MCF 10A (cell line): ENCODE results near the gene CPED1. TPM values are rescaled to one million over a fixed set of nuclear protein-coding genes. Genes with fewer than 3 reads are reported as not detected.

Experiments used
- BruUV-seq: library from RNA; stranded (reverse); fragments of 400-500 nt; replicated peaks from 2 replicates; lab custom pipeline; 2021; lab: Mats Ljungman, UMichigan
- CTCF ChIA-PET: fragments of 300-600 bp; sonication (Branson Sonifier 250); formaldehyde crosslinking; extraction: SDS; loops from one replicate; lab custom pipeline; 2021; ENCODE audit warnings: antibody characterized with exemption, inconsistent platforms; lab: Yijun Ruan, JAX
- POLR2A ChIA-PET: fragments of 300-600, 350-650 bp; sonication (Branson Sonifier 250); formaldehyde crosslinking; extraction: SDS; loops from one replicate; lab custom pipeline; 2020; ENCODE audit warnings: antibody characterized with exemption, inconsistent platforms; lab: Yijun Ruan, JAX
- DNase-seq: peaks from one replicate; pipeline ENCODE4 v3.0.0-alpha.2; 2018; ENCODE audit not compliant: unreplicated experiment
- H3K27ac Mint-ChIP-seq: one replicate; pipeline ENCODE4 v1.8.0; 2022; ENCODE audit warnings: mild to moderate bottlenecking, low read depth, mixed read lengths; ENCODE audit not compliant: unreplicated experiment
- H3K27me3 Mint-ChIP-seq: one replicate; pipeline ENCODE4 v1.8.0; 2022; ENCODE audit warnings: mixed read lengths; ENCODE audit not compliant: insufficient read depth, unreplicated experiment
- H3K36me3 Mint-ChIP-seq: one replicate; pipeline ENCODE4 v1.8.0; 2022; ENCODE audit warnings: mild to moderate bottlenecking, moderate library complexity, mixed read lengths; ENCODE audit not compliant: insufficient read depth, unreplicated experiment
- H3K4me1 Mint-ChIP-seq: one replicate; pipeline ENCODE4 v1.8.0; 2022; ENCODE audit warnings: mixed read lengths; ENCODE audit not compliant: insufficient read depth, unreplicated experiment
- H3K4me3 Mint-ChIP-seq: one replicate; pipeline ENCODE4 v1.8.0; 2022; ENCODE audit warnings: mild to moderate bottlenecking, moderate library complexity, mixed read lengths; ENCODE audit not compliant: unreplicated experiment
- H3K9me3 Mint-ChIP-seq: one replicate; pipeline ENCODE4 v1.8.0; 2022; ENCODE audit warnings: mixed read lengths; ENCODE audit not compliant: unreplicated experiment
- intact Hi-C: fragments of 100-400 bp; cut with micrococcal nuclease; formaldehyde crosslinking; loops from 2 replicates; pipeline ENCODE4 v1.14.1; 2022
- total RNA-seq: library from RNA; stranded (reverse); gene quantifications from 2 replicates; pipeline ENCODE4 v1.2.3, GENCODE V29; 2022
- TF ChIP-seq, protein P1 (sequence below): fragments of 200-600 bp; IDR thresholded peaks from one replicate; pipeline ENCODE4 v1.8.0; 2022; ENCODE audit warnings: antibody characterized with exemption, mild to moderate bottlenecking; ENCODE audit not compliant: unreplicated experiment

The CPED1 gene
- total RNA-seq, 1 experiment from 2014 or later = not detected

DNA sequence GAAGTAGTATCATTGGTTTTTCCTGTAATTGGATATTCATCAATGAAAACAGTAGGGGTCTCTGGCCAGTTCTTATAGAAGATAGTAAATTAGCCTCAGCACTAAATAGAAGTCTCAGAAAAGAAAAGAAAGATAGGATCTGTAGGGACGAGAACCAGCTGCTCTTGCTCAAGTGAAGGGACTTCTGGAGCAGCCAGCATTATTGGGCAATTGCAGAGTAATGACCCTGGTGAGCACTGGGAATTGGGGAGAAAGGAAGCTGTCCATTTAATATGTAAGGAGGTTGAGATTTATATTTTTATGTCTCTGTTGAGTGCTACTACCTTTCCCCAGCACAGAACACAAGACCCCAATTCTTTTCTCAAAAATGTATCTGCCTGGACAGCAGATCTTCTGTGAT lies 279.1 kb downstream of the CPED1 start:
- TF ChIP-seq, protein P1, sequence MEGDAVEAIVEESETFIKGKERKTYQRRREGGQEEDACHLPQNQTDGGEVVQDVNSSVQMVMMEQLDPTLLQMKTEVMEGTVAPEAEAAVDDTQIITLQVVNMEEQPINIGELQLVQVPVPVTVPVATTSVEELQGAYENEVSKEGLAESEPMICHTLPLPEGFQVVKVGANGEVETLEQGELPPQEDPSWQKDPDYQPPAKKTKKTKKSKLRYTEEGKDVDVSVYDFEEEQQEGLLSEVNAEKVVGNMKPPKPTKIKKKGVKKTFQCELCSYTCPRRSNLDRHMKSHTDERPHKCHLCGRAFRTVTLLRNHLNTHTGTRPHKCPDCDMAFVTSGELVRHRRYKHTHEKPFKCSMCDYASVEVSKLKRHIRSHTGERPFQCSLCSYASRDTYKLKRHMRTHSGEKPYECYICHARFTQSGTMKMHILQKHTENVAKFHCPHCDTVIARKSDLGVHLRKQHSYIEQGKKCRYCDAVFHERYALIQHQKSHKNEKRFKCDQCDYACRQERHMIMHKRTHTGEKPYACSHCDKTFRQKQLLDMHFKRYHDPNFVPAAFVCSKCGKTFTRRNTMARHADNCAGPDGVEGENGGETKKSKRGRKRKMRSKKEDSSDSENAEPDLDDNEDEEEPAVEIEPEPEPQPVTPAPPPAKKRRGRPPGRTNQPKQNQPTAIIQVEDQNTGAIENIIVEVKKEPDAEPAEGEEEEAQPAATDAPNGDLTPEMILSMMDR = no peak
- no peak overlapping the region for H3K4me3 Mint-ChIP-seq
- DNase-seq = no peak
- no TSS peak for BruUV-seq
- no peaks in the 10 kb centered on the region for H3K9me3 Mint-ChIP-seq
- H3K27ac Mint-ChIP-seq = no peak overlapping the region
- H3K27me3 Mint-ChIP-seq = peaks cover 21% of the 10 kb centered on the region
- no peaks in the 10 kb centered on the region for H3K36me3 Mint-ChIP-seq
- ChIA-PET CTCF (no interaction called here), POLR2A (no interaction called here)
- intact Hi-C loops = no loop called here
- no peaks in the 10 kb centered on the region for H3K4me1 Mint-ChIP-seq

- no peaks in the 10 kb centered on the region for H3K4me1 Mint-ChIP-seq
- H3K9me3 Mint-ChIP-seq = no peaks in the 10 kb centered on the region
- DNase-seq = no peak
- ChIA-PET POLR2A (no interaction called here), CTCF (no interaction called here)
- H3K36me3 Mint-ChIP-seq = no peaks in the 10 kb centered on the region
- peaks cover 16% of the 10 kb centered on the region for H3K27me3 Mint-ChIP-seq
- no peak overlapping the region for H3K4me3 Mint-ChIP-seq
- no peak overlapping the region for H3K27ac Mint-ChIP-seq
- TF ChIP-seq, protein P1 = no peak
- intact Hi-C loops = no loop called here
- BruUV-seq = no TSS peak
Observed at GRCh38 chr7:121269798-121270197, 281.3 kb downstream of the CPED1 start.

DNA sequence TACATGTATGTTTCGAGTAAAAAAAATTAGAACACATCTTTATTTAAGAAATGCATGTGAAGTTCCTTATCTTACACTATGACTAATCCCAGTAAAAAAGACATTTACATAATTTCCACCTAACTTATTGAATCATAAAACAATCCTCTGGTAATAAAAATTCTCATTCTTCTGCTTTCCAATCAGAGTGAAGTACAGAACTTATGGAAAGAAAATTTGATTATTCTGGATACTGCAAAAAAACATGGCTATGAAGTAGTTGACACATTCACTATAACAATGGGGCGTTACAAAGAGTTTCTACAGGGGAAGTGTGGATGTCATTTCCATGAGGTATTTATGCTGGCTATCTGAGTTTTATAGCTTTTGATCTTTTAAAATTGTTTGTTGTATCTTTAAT lies 282.6 kb downstream of the CPED1 start:
- TF ChIP-seq, protein P1 = no peak
- no peak for DNase-seq
- BruUV-seq = no TSS peak
- intact Hi-C loops = no loop called here
- POLR2A ChIA-PET = no interaction called here
- CTCF ChIA-PET = interaction anchor here (0.6 kb wide), 1 partner anchor 621 kb away, joined by 4 read pairs; no protein-coding TSS in a partner anchor
- peaks cover 6% of the 10 kb centered on the region for H3K27me3 Mint-ChIP-seq
- H3K4me3 Mint-ChIP-seq = no peak overlapping the region
- no peaks in the 10 kb centered on the region for H3K36me3 Mint-ChIP-seq
- H3K27ac Mint-ChIP-seq = no peak overlapping the region
- H3K9me3 Mint-ChIP-seq = no peaks in the 10 kb centered on the region
- H3K4me1 Mint-ChIP-seq = no peaks in the 10 kb centered on the region

DNA sequence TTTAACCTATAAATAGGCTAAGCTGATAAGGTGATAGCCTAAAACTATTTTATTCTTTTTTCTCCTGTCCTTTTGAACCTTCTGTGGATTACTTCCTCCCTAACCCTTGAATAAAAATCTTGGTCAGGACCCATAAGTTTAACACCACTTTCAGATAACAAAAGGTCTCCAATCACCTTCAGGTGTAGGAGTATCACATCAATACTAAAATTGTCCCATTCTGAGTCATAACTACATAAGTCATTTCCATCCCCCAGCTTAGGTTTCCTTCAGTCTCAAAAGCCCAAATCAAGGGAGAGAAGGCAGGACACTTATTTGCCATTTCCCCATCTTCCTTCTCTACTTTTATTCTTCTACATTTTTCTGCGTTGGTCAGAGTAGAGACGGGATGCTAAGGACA lies 283.4 kb downstream of the CPED1 start:
- intact Hi-C loops = no loop called here
- BruUV-seq = no TSS peak
- no peaks in the 10 kb centered on the region for H3K36me3 Mint-ChIP-seq
- no peak for DNase-seq
- POLR2A ChIA-PET = no interaction called here
- H3K9me3 Mint-ChIP-seq = no peaks in the 10 kb centered on the region
- no peaks in the 10 kb centered on the region for H3K4me1 Mint-ChIP-seq
- TF ChIP-seq, protein P1 = no peak
- peaks cover 12% of the 10 kb centered on the region for H3K27me3 Mint-ChIP-seq
- H3K27ac Mint-ChIP-seq = no peak overlapping the region
- CTCF ChIA-PET = interaction anchor here (0.6 to 1.0 kb wide), 2 partner anchors 191 to 620 kb away, joined by 3 to 4 read pairs; no protein-coding TSS in a partner anchor
- no peak overlapping the region for H3K4me3 Mint-ChIP-seq
